Urothelium cell line (cell line): ENCODE data around the gene ZCCHC3.
"Not testable (repeated sequence)": the region's sequence is repeated elsewhere in the genome, so short reads cannot be mapped to it uniquely, and the experiment has no call there.

Source experiments
- DNase-seq: peaks from one replicate; pipeline ENCODE4 v3.0.0; 2011; ENCODE audit warnings: low spot score, mixed read lengths
- FAIRE-seq: peaks from 2 replicates; lab custom pipeline; 2011; peaks lifted over from hg19 to GRCh38; lab: Jason Lieb, UNC

The ZCCHC3 gene

GRCh38 chr20:336040-336439 is 38.7 kb downstream of the ZCCHC3 start:
- not testable (repeated sequence) for FAIRE-seq, DNase-seq

- peak; percentile 87 for FAIRE-seq
These were observed 44.3 kb downstream of the ZCCHC3 start for GRCh38 chr20:341682-342081.

DNA sequence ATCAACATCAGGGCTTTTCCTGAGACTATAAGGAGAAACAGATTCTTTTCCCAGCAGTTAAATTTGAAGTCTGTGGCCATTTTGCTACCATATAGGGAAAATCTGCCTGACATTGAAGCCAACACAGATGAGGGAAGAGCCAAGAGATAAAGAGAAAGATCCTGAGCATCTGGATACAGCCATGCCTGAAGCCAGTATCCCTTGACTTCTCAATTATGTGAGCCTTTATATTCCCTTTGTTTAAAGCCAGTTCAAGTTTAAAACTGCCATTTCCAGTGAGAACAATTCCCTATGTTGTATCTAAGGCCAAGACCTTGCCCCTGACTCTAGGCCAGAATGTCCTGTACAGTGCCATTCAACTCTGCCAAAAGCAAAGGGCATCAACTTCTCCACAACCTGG is 45.7 kb downstream of the ZCCHC3 start:
- no peak for FAIRE-seq
- DNase-seq: no peak

More at GRCh38 chr20:341682-342081, 44.3 kb downstream of the ZCCHC3 start:
- peak; percentile 62 for DNase-seq

GRCh38 chr20:346033-346639 is 48.8 kb downstream of the ZCCHC3 start:
- FAIRE-seq: no peak
- no peak for DNase-seq

- FAIRE-seq (no peak), DNase-seq (peak; percentile 80)
These were observed 49.4 kb downstream of the ZCCHC3 start, which contains the start of gene NRSN2 for GRCh38 chr20:346640-347316. NRSN2 (plus strand) TSS chr20:347111; CDS start chr20:349644, 2,533 bp downstream.

DNA sequence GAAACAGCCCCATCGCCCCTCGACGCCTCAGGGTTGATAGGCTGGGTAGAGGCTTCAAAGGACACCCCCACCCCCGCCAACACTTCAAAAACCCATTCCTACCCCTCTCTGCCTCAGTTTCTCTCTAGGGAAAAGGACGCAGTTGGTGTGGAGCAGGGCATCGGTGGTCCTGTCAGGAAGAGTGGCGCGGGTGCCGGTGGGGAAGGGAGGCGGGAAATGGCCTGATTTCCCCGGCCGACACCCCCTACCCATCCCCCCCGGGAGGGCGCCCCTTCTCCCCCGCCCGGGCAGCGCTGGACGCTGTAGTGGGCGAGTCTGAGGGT is 49.9 kb downstream of the ZCCHC3 start:
- no peak for FAIRE-seq

GRCh38 chr20:347640-348484 is 50.5 kb downstream of the ZCCHC3 start:
- DNase-seq (peak; percentile 99), FAIRE-seq (peak; percentile 86)

More for the DNA sequence above, 49.9 kb downstream of the ZCCHC3 start:
- no peak for DNase-seq

- DNase-seq (no peak), FAIRE-seq (no peak)
These were observed 51.8 kb downstream of the ZCCHC3 start for GRCh38 chr20:348972-349841.
